AG04450 (cell line): Measurements from ENCODE around the gene MTG2. TPM values are rescaled to one million over a fixed set of nuclear protein-coding genes. Genes with fewer than 3 reads are reported as not detected.

Source experiments
- CTCF ChIA-PET: fragments of 300-600, 350-600 bp; formaldehyde crosslinking; extraction: SDS; loops from one replicate; lab custom pipeline; 2022; ENCODE audit warnings: antibody characterized with exemption, inconsistent platforms; lab: Charles Lee
- POLR2A ChIA-PET: fragments of 350-600 bp; formaldehyde crosslinking; extraction: SDS; loops from one replicate; lab custom pipeline; 2021; ENCODE audit warnings: antibody characterized with exemption, inconsistent platforms; lab: Yijun Ruan, JAX
- DNase-seq: peaks from one replicate; pipeline ENCODE4 v3.0.0-alpha.2; 2011; ENCODE audit warnings: low read depth, low spot score
- H3K27ac ChIP-seq: one replicate; pipeline ENCODE4 v1.5.1; 2012; ENCODE audit warnings: low read depth, low read length, control low read depth
- H3K27me3 ChIP-seq: one replicate; pipeline ENCODE4 v1.6.0; 2012; ENCODE audit warnings: low read length; ENCODE audit not compliant: control insufficient read depth, insufficient read depth
- H3K4me3 ChIP-seq: 2 replicates; pipeline ENCODE4 v1.5.1; 2011; ENCODE audit warnings: mild to moderate bottlenecking, low read depth, low read length, control low read depth
- H3K9me3 ChIP-seq: 2 replicates; pipeline ENCODE4 v1.5.1; 2012; ENCODE audit warnings: low read length; ENCODE audit not compliant: control insufficient read depth, insufficient read depth
- polyA plus RNA-seq: library from polyadenylated mRNA; depleted of rRNA; stranded (reverse); fragments of >200 nt; gene quantifications from 2 replicates; pipeline ENCODE4 v1.2.3, GENCODE V29; 2011
- TF ChIP-seq, protein P1 (sequence below): IDR thresholded peaks from 2 replicates; pipeline ENCODE4 v1.5.1; 2011; ENCODE audit warnings: low read depth, low read length, control low read depth, inconsistent platforms

Gene MTG2
- polyA plus RNA-seq, 1 experiment = 15.6 TPM

DNA sequence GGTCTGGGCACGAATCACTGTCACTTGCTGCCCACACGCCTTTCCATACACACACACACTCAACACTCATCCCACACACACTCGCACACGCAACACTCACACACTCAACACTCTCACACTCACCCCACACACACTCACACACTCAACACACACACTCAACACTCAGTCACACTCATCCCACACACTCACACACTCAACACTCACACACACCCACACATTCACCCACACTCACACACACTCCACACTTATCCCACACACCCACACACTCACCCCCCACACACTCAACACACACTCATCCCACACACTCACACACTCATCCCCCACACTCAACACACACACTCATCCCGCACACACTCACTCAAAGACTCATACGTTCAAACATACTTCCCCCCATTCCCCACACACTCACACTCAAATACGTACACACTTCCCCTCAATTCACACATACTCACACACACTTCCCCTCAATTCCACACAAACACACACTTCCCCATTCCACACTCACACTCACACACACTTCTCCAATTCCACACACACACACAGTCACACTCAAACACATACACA, 46.2 kb downstream of the MTG2 start:
- ChIA-PET CTCF (no interaction called here), POLR2A (no interaction called here)
- DNase-seq = no peak
- no peak overlapping the region for H3K4me3 ChIP-seq
- H3K9me3 ChIP-seq = peaks cover 4% of the 10 kb centered on the region
- TF ChIP-seq, protein P1, sequence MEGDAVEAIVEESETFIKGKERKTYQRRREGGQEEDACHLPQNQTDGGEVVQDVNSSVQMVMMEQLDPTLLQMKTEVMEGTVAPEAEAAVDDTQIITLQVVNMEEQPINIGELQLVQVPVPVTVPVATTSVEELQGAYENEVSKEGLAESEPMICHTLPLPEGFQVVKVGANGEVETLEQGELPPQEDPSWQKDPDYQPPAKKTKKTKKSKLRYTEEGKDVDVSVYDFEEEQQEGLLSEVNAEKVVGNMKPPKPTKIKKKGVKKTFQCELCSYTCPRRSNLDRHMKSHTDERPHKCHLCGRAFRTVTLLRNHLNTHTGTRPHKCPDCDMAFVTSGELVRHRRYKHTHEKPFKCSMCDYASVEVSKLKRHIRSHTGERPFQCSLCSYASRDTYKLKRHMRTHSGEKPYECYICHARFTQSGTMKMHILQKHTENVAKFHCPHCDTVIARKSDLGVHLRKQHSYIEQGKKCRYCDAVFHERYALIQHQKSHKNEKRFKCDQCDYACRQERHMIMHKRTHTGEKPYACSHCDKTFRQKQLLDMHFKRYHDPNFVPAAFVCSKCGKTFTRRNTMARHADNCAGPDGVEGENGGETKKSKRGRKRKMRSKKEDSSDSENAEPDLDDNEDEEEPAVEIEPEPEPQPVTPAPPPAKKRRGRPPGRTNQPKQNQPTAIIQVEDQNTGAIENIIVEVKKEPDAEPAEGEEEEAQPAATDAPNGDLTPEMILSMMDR = no peak
- no peak overlapping the region for H3K27ac ChIP-seq
- peaks cover 28% of the 10 kb centered on the region for H3K27me3 ChIP-seq

DNA sequence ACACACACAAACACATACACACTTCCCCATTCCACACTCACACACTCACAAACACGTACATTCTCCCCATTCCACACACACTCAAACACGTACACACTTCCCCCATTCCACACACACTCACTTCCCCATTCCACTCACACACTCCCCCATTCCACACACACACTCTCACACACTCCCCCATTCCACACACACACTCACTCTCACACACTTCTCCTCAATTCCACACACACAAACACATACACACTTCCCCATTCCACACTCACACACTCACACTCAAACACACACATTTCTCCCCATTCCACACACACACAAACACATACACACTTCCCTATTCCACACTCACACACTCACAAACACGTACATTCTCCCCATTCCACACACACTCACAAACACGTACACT, 46.8 kb downstream of the MTG2 start:
- no peak overlapping the region for H3K27ac ChIP-seq
- CTCF ChIA-PET = no interaction called here
- no peak for DNase-seq
- peaks cover 4% of the 10 kb centered on the region for H3K9me3 ChIP-seq
- POLR2A ChIA-PET = no interaction called here
- TF ChIP-seq, protein P1 = no peak
- peaks cover 28% of the 10 kb centered on the region for H3K27me3 ChIP-seq
- H3K4me3 ChIP-seq = no peak overlapping the region

DNA sequence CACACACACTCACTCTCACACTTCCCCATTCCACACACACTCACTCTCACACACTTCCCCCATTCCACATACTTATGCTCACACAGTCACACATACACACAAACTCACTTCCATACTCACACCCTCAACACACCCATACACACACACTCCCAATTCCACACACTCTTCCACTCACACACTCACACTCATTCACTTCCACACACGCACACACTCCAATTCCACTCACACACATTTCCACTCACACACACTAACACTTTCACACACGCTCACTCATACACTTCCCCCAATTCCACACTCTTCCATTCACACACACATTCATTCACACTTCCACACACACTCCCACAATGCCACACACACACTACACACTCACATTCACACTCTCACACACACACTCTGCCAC, 47.4 kb downstream of the MTG2 start:
- POLR2A ChIA-PET = no interaction called here

DNA sequence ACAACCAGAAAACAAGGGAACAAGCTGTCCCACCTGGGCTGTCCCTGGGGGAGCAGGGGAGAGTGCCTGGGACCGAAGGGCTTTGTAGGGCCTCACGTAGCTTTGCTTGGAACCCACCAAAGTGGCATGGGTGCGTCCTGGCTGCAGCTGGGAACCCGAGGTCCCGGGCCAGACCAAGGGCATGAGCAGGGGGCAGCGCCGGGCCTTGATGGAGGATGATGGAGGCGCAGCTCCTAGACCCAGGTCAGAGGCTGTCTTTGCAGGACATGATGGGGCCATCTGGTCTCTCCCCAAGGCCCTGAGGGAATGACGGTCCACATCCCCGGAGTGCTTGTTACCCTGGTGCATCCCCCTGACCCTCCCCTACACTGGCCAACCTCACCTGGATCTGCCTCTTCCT, 47.9 kb downstream of the MTG2 start:
- TF ChIP-seq, protein P1 = no peak
- ChIA-PET POLR2A (no interaction called here), CTCF (no interaction called here)
- no peak for DNase-seq
- H3K27ac ChIP-seq = no peak overlapping the region
- peaks cover 27% of the 10 kb centered on the region for H3K27me3 ChIP-seq
- peaks cover 4% of the 10 kb centered on the region for H3K9me3 ChIP-seq
- no peak overlapping the region for H3K4me3 ChIP-seq

More for the DNA sequence above, 47.4 kb downstream of the MTG2 start:
- H3K4me3 ChIP-seq = no peak overlapping the region
- TF ChIP-seq, protein P1 = no peak
- peaks cover 28% of the 10 kb centered on the region for H3K27me3 ChIP-seq
- H3K27ac ChIP-seq = no peak overlapping the region
- CTCF ChIA-PET = no interaction called here
- no peak for DNase-seq
- H3K9me3 ChIP-seq = peaks cover 4% of the 10 kb centered on the region

DNA sequence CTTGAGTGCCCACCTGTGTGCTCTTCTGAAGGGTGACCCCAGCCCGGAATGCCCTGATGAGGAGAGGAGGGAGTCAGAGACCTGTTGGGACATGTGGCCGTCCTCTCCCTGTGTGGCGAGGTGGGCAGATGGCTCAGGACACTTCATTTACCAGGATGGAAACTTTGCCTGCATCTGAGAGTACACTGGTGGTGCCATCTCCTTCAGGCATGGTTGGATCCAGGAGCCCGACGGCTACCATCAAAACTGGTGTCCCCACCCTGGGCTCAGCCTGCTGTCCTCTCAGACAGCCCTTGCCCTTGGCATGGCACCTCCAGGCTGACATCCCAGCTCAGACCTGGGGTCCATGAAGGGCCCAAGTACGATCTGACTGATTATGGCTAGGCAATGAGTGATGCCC, 48.5 kb downstream of the MTG2 start:
- CTCF ChIA-PET = no interaction called here

More for the DNA sequence above, 48.5 kb downstream of the MTG2 start:
- DNase-seq = no peak
- H3K4me3 ChIP-seq = no peak overlapping the region
- POLR2A ChIA-PET = no interaction called here
- TF ChIP-seq, protein P1 = no peak
- H3K27me3 ChIP-seq = peaks cover 21% of the 10 kb centered on the region
- no peak overlapping the region for H3K27ac ChIP-seq
- no peaks in the 10 kb centered on the region; the same call in none of the 2 replicates for H3K9me3 ChIP-seq
